Measurements from ENCODE around the gene RRP1. TPM values are rescaled to one million over a fixed set of nuclear protein-coding genes. Genes with fewer than 3 reads are reported as not detected.

RRP1 gene
- total RNA-seq, 4 donors from 2014 or later, result 11.1 to 32.2 (median 12.9) TPM

DNA sequence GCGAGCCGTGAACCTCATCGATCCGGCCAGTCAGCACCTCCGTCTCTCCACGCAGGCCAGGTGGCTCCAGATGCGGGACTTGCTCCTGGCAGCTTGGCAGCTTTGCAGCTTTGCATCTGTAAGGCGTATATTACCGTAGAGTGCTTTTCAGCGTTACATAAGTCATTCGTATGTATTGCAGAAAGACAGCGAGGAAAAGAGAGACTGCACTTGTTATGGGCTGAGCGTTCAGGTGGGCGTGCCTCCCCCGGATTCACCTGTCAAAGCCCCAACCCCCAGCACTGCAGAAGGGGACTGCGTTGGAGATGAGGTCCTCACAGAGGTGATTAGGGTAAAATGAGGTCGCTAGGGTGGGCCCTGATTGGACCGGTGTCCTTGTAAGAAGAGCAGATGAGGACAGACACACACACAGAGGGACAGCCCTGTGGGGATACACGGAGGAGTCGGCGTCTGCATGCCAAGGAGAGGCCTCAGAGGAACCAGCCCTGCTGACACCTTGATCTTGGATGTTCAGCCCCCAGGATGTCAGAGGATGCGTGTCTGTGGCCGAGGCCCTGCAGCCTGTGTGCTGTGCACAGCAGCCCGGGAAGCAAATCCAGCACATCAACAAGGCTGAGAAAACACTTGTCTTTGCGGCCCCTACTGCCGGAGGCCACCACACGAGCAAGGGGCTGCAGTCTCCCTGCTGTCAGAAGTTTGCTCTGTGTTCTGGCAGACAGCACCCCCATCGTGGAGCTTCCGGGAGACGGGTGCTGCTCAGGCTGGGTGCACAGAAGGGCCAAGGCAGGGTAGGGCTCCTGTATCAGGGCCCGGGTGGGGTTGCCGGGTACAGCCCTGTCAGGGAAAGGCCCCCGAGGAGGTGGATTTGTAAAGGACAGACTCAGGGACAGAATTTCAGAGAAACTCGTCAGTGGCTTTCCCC is 64.7 kb downstream of the RRP1 start:
- H3K36me3 ChIP-seq, result no peaks in the 10 kb centered on the region
- H3K27me3 ChIP-seq, result no peaks in the 10 kb centered on the region
- TF ChIP-seq POLR2A (IDR thresholded peaks at IDR 0.05), result no peak
- no peak overlapping the region for H3K4me3 ChIP-seq
- no peak overlapping the region for H3K27ac ChIP-seq
- H3K9me3 ChIP-seq, result no peaks in the 10 kb centered on the region
- DNase-seq, result no peak
- no peaks in the 10 kb centered on the region for H3K4me1 ChIP-seq

Small RNAs within 50 kb of the gene (small RNA-seq; reads per million reads assigned to genes)
- 0 reads per million in 2 donors for gene AP001052.1

Other genes with a start within 250 kb of the RRP1 start
- gene HSF2BP, start 130.1 kb upstream of the RRP1 start, total RNA-seq, result under 1 TPM in 2 of 4 donors, not detected in 2; 0.35 to 0.67 TPM
- 10 to 100 TPM; 10.7 to 28.1 (median 14.1) TPM for gene RRP1B, start 130.0 kb upstream of the RRP1 start, total RNA-seq
- 100 to 1,000 TPM in 3 of 4 donors, 10 to 100 TPM in 1; 83.3 to 206 (median 152) TPM for gene PDXK, start 70.4 kb upstream of the RRP1 start, total RNA-seq
- gene CSTB, start 13.3 kb upstream of the RRP1 start, total RNA-seq, result 10 to 100 TPM in 3 of 4 donors, 1 to 10 TPM in 1; 7.4 to 16.1 (median 13.3) TPM
- 100 to 1,000 TPM in 3 of 4 donors, 10 to 100 TPM in 1; 63.5 to 225 (median 161) TPM for gene AGPAT3, start 75.6 kb downstream of the RRP1 start, total RNA-seq
- gene TRAPPC10, start 222.7 kb downstream of the RRP1 start, total RNA-seq, result 100 to 1,000 TPM in 1 of 4 donors, 10 to 100 TPM in 3; 62.2 to 153 (median 93.0) TPM

All from Peyer's patch (tissue), 4 donors.